ENCODE data around the gene LDLRAP1. TPM values are rescaled to one million over a fixed set of nuclear protein-coding genes. Genes with fewer than 3 reads are reported as not detected.

The LDLRAP1 gene
- total and polyA plus RNA-seq, 2 donors (not counting 1 experiment from before 2014, with no cell fraction given) = 22.7 to 24.3 TPM

- Mint-ChIP-seq H3K4me3 (no peak overlapping the region), H3K9me3 (ENCODE audit: insufficient read depth) (no peaks in the 10 kb centered on the region), H3K27ac (no peak overlapping the region), H3K4me1 (peaks cover 54% of the 10 kb centered on the region), H3K27me3 (no peaks in the 10 kb centered on the region)
- peaks cover 0 to 3% of the 10 kb centered on the region in 2 experiments for H3K36me3 ChIP-seq (replicated peaks in 1 of 2; ENCODE audit: control extremely low read depth in 1 of 2, control insufficient read depth in 1 of 2, extremely low read depth in 1 of 2, insufficient read depth in 2 of 2, low read length in 1 of 2)
- ChIA-PET POLR2A (interaction anchor here (0.7 kb wide), 2 partner anchors 8 to 733 kb away, joined by 3 to 7 read pairs; no protein-coding TSS in a partner anchor), CTCF (interaction anchor here (1.3 kb wide), 1 partner anchor 19 kb away, joined by 4 read pairs; no protein-coding TSS in a partner anchor)
- ATAC-seq (ENCODE audit: low read depth) = no peak
- intact Hi-C loops (cut with micrococcal nuclease) = no loop called here
- no peak overlapping the region for H3K9ac ChIP-seq (ENCODE audit: low read length)
- H3K27ac ChIP-seq (ENCODE audit: low read length in 2 of 2) = no peak overlapping the region
- WGBS (ENCODE audit: insufficient coverage) = 97% methylated on average over 10 of the region's 11 CpGs
- DNase-seq = no peak
- no peaks in the 10 kb centered on the region for H4K20me1 ChIP-seq (ENCODE audit: control insufficient read depth, insufficient read depth, low read length, poor library complexity, severe bottlenecking)
- H3K4me1 ChIP-seq (ENCODE audit: control insufficient read depth in 2 of 2, insufficient read depth in 2 of 2, low read length in 2 of 2) = peaks cover 34 to 37% of the 10 kb centered on the region in 2 donors
- peaks cover 0 to 3% (median 0%) of the 10 kb centered on the region in 3 donors for H3K9me3 ChIP-seq (ENCODE audit: control extremely low read depth in 1 of 3, control insufficient read depth in 2 of 3, insufficient read depth in 1 of 3, low read length in 2 of 3)
- TF ChIP-seq CTCF (IDR thresholded peaks at IDR 0.05) = no peak
- H3K79me2 ChIP-seq (ENCODE audit: control insufficient read depth, insufficient read depth, low read length) = peaks cover 12% of the 10 kb centered on the region
- no peak overlapping the region for H3K4me3 ChIP-seq (ENCODE audit: control extremely low read depth in 1 of 5, extremely low read depth in 1 of 5, insufficient read depth in 1 of 5, low read depth in 2 of 5, low read length in 4 of 5)
- H2AFZ ChIP-seq (ENCODE audit: insufficient read depth, low read depth, low read length, poor library complexity, severe bottlenecking) = no peak overlapping the region
- H3K27me3 ChIP-seq (replicated peaks in 1 of 4; ENCODE audit: control extremely low read depth in 1 of 4, control insufficient read depth in 3 of 4, insufficient read depth in 4 of 4, low read length in 3 of 4) = no peaks in the 10 kb centered on the region
- no peak overlapping the region for H3K4me2 ChIP-seq (replicated peaks; ENCODE audit: low read depth, low read length, poor library complexity, severe bottlenecking)
These were observed 10.5 kb downstream of the LDLRAP1 start for GRCh38 chr1:25553749-25554429.

- no peak overlapping the region for H3K9ac ChIP-seq (ENCODE audit: low read length)
- POLR2A ChIA-PET = no interaction called here
- CTCF ChIA-PET = interaction anchor here (0.6 to 1.3 kb wide), 3 partner anchors 18 to 59 kb away, joined by 3 to 4 read pairs (median 4); no protein-coding TSS in a partner anchor
- no peak overlapping the region for H3K4me3 ChIP-seq (ENCODE audit: control extremely low read depth in 1 of 5, extremely low read depth in 1 of 5, insufficient read depth in 1 of 5, low read depth in 2 of 5, low read length in 4 of 5)
- peaks cover 0 to 3% (median 0%) of the 10 kb centered on the region in 3 donors for H3K9me3 ChIP-seq (ENCODE audit: control extremely low read depth in 1 of 3, control insufficient read depth in 2 of 3, insufficient read depth in 1 of 3, low read length in 2 of 3)
- 92% methylated on average over 3 of the region's 3 CpGs for WGBS (ENCODE audit: insufficient coverage)
- no peak overlapping the region for H2AFZ ChIP-seq (ENCODE audit: insufficient read depth, low read depth, low read length, poor library complexity, severe bottlenecking)
- H3K27me3 ChIP-seq (replicated peaks in 1 of 4; ENCODE audit: control extremely low read depth in 1 of 4, control insufficient read depth in 3 of 4, insufficient read depth in 4 of 4, low read length in 3 of 4) = no peaks in the 10 kb centered on the region
- H3K79me2 ChIP-seq (ENCODE audit: control insufficient read depth, insufficient read depth, low read length) = peaks cover 12% of the 10 kb centered on the region
- DNase-seq = no peak
- H3K4me1 Mint-ChIP-seq = peaks cover 54% of the 10 kb centered on the region
- no peak overlapping the region for H3K4me2 ChIP-seq (replicated peaks; ENCODE audit: low read depth, low read length, poor library complexity, severe bottlenecking)
- ATAC-seq (ENCODE audit: low read depth) = no peak
- H3K4me3 Mint-ChIP-seq = no peak overlapping the region
- H3K27me3 Mint-ChIP-seq = no peaks in the 10 kb centered on the region
- H3K9me3 Mint-ChIP-seq (ENCODE audit: insufficient read depth) = no peaks in the 10 kb centered on the region
- H3K27ac Mint-ChIP-seq = no peak overlapping the region
- intact Hi-C loops (cut with micrococcal nuclease) = no loop called here
- peaks cover 34 to 37% of the 10 kb centered on the region in 2 donors for H3K4me1 ChIP-seq (ENCODE audit: control insufficient read depth in 2 of 2, insufficient read depth in 2 of 2, low read length in 2 of 2)
- no peak overlapping the region for H3K27ac ChIP-seq (ENCODE audit: low read length in 2 of 2)
- H3K36me3 ChIP-seq (replicated peaks in 1 of 2; ENCODE audit: control extremely low read depth in 1 of 2, control insufficient read depth in 1 of 2, extremely low read depth in 1 of 2, insufficient read depth in 2 of 2, low read length in 1 of 2) = peaks cover 0 to 6% of the 10 kb centered on the region in 2 experiments
- no peaks in the 10 kb centered on the region for H4K20me1 ChIP-seq (ENCODE audit: control insufficient read depth, insufficient read depth, low read length, poor library complexity, severe bottlenecking)
- TF ChIP-seq EZH2 (IDR thresholded peaks at IDR 0.05; ENCODE audit: borderline replicate concordance, insufficient read depth, low read depth, low read length, poor library complexity, severe bottlenecking) = no peak
- TF ChIP-seq CTCF (IDR thresholded peaks at IDR 0.05) = no peak
These were observed 11.0 kb downstream of the LDLRAP1 start for GRCh38 chr1:25554430-25554780.

Measured in B cell (primary cell).